Measurements from ENCODE around the gene NRTN.
"Not testable (repeated sequence)": the region's sequence is repeated elsewhere in the genome, so short reads cannot be mapped to it uniquely, and the experiment has no call there.

Gene NRTN

DNA sequence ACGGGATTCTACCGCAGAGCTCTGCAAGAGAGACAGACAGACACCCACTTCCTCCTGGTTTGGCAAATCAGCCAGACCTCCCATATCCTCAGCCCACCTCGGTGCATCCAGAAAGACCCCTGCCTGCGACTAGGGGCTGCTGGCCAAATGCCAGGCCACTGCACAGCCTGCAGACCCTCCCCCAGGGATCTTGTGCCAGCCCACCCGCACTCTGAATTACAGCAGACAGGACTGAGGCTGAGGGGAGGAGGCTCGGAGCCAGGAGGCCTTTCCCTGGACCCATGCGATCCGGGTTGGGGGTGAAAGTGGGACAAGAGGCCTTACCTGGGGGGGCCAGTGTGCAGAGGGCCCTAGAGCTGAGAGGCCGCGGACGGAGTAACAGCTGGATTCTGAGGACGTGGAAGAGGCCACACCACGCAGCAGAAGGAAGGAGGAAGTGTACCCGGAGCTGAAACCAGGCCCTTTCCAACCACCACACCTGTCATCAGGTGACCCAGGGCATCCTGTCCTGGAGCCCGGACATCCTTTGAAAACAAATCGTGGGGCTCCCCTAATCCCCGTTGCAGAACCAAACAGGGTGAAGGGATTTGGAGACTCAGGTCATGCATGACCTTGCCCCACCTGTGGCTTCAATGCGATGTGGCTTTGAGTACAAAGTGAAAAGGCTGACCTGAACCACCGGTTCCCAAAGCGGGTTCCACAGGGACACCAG, 33.6 kb downstream of the NRTN start:
- no peak for DNase-seq (ENCODE audit: low read depth)

- no peak for DNase-seq (ENCODE audit: low read depth)
Observed at GRCh38 chr19:5839065-5840017, 34.5 kb downstream of the NRTN start, which contains the start of gene FUT6. FUT6 (minus strand) TSS chr19:5839702; CDS start chr19:5832567, 7,135 bp downstream.

DNA sequence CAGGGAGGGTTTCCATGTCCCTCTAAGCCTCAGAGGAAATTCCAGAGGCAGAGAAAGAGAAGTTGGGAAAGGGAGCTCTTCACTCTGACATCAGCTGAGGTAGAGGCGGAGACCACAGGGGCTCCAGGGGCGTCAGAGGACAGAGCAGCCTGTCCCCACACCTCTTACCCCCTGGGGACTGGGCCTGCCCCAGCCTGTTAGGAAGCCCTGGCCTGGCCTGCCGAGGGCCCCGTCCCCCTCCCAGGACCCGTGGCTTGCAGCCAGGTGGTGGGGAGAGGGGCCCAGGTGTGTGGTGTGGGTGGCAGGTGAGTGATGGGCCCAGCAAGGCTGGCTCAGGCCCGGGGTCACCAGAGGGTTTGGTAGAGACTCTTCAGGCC, 36.9 kb downstream of the NRTN start:
- DNase-seq (ENCODE audit: low read depth) = not testable (repeated sequence)

GRCh38 chr19:5843295-5843927, 38.5 kb downstream of the NRTN start:
- DNase-seq (ENCODE audit: low read depth) = no peak

DNA sequence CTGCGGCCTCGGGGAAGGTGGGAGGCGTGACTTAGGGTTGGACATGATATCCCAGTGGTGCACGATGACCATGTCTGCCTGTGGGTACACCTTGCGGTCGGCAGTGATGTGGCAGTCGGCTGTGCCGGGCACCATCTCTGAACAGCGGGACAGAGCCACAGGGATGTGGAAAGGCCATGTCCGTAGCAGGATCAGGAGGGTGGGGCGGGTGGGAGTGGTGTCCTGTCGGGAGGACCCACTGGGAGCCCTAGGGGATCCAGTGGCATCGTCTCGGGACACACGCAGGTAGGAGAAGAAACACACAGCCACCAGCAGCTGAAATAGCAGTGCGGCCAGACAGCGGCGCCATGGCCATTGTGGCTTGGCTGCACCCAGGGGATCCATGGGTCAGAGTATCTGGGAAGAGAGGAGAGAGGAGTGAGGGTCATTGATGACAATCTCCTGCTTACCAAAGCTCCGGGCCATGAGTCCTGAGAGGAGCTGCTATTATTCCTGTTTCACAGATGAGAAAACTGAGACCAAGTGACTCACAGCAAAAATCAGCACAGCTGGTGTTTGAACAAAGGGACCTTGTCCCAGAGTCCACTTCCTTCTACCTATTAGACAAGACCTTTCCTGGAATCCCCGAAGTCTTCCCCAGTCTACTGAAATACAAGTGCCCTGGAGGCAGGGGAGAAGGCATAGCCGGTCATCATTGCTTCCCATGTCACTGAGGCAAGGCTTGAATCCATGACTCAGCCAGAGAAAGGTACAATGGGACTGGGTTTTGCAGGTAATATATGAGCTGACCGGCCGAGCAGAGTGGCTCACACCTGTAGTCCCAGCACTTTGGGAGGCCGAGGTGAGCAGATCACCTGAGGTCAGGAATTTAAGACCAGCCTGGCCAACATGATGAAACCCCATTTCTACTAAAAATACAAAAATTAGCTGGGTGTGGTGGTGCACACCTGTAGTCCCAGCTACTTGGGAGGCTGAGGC, 39.9 kb downstream of the NRTN start:
- DNase-seq (ENCODE audit: low read depth) = no peak

DNA sequence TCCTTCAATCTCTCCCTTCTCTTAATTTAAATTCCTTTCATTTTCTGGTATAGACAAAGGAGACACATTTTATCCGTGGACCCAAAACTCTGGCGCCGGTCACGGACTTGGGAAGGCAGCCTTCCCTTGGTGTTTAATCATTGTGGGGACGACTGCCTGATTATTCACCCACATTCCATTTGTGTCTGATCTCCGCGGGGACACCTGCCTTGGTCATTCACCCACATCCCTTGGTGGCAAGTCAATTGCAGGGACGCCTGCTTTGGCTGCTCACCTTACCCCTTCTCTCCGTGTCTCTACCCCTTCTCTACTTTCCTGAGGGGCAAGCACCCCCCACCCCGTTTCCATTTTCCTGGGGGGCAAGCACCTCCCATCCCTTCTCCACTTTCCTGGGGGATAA, 43.0 kb downstream of the NRTN start:
- not testable (repeated sequence) for DNase-seq (ENCODE audit: low read depth)

DNA sequence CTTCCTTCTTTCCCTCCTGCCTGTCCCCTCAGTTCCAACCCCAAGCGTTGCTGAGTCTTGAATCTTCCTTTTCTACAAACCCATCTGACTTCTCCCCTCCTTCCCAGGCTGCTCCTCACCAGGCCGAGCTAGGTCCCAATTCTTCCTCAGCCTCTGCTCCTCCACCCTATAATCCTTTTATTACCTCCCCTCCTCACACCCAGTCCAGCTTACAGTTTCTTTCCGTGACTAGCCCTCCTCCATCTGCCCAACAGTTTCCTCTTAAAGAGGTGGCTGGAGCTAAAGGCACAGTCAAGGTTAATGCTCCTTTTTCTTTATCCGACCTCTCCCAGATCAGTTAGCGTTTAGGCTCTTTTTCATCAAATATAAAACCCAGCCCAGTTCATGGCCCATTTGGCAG, 43.8 kb downstream of the NRTN start:
- not testable (repeated sequence) for DNase-seq (ENCODE audit: low read depth)

DNA sequence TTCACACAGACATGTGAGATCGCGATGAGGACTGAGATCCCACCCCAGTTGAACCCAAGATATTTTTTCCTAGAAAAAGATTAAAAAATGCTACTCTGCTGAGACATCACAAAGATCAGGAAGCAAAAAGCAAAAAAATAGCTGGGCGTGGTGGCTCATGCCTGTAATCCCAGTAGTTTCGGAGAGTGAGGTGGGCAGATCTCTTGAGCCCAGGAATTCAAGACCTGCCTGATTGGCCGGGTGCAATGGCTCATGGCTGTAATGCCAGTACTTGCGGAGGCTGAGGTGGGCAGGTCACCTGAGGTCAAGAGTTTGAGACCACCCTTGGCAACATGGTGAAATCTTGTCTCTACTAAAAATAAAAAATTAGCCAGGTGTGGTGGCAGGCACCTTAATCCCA, 45.3 kb downstream of the NRTN start:
- DNase-seq (ENCODE audit: low read depth) = no peak

DNA sequence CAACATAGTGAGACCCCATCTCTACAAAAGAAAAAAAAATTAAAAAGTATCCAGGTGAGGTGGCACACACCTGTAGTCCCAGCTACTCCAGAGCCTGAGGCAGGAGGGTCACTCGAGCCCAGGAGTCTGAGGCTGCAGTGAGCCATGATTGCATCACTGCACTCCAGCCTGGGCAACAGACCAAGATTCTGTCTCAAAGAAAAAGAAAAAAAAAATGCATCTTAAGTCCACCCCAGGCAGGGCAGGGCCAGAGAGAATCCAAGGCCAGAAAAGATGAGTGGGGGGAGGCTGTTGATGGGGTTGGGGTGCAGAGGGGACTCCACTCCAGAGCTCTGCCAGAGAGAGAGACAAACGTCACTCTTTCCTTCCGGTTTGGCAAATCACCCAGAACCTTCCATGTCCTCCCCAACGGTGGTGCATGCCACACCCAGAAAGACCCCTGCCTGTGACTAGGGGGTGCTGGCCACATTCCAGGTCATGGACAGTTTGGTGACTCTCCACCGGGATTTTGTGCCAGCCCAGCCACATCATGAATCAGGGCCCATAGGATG, 46.0 kb downstream of the NRTN start:
- DNase-seq (ENCODE audit: low read depth) = no peak

GRCh38 chr19:5851302-5851701, 46.4 kb downstream of the NRTN start, which contains the start of gene FUT3:
FUT3 (minus strand) TSS chr19:5851449.
- DNase-seq (ENCODE audit: low read depth) = no peak

- not testable (repeated sequence) for DNase-seq (ENCODE audit: low read depth)
Observed at GRCh38 chr19:5854121-5854520, 49.3 kb downstream of the NRTN start.

DNA sequence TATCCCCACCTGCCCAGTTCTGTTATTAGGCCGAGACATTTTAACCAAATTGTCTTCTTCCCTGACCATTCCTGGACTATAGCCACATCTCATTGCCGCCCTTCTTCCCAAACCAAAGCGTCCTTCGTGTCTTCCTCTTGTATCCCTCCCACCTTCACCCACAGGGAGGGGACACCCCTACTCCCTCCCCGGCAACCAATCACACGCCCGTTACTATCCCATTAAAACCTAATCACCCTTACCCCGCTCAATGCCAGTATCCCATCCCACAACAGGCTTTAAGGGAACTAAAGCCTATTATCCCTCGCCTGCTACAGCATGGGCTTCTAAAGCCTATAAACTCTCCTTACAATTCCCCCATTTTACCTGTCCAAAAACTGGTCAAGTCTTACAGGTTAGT, 50.3 kb downstream of the NRTN start:
- not testable (repeated sequence) for DNase-seq (ENCODE audit: low read depth)

GRCh38 chr19:5857203-5858081, 52.6 kb downstream of the NRTN start:
- no peak for DNase-seq (ENCODE audit: low read depth)

GRCh38 chr19:5863030-5863665, 58.3 kb downstream of the NRTN start:
- no peak for DNase-seq (ENCODE audit: low read depth)

DNA sequence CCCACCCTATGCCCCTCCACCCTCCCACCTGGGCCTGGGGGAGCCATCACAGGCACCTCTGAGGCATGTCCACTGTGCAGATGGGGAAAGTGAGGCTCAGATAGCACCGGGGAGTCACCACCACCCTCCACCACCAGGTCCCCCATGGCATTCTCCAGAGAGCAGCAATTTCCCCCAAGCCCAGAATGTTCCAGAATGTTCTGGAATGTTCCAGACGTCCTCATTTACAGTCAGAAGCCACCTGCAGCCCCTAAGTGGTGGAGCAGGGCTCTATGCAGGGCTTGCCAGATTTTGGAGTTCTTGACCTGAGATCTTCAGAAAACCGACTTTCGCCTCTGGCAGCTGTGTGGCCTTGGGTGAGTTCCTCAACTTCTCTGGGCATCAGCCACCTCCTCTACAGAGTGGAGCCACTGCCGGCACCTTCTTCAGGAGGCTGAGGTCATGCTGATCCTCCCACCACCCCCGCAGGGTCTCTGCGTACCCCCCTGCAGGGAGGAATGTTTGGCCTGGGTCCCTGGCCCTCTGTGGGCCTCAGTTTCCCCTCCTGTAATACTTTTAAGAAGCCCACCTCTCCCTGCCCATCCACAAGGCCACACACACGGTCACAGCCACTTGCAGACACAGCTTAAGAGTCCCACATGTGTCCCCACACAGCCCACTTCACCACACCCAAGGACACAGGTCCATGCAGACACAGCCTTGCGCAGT, 59.3 kb downstream of the NRTN start:
- no peak for DNase-seq (ENCODE audit: low read depth)

DNA sequence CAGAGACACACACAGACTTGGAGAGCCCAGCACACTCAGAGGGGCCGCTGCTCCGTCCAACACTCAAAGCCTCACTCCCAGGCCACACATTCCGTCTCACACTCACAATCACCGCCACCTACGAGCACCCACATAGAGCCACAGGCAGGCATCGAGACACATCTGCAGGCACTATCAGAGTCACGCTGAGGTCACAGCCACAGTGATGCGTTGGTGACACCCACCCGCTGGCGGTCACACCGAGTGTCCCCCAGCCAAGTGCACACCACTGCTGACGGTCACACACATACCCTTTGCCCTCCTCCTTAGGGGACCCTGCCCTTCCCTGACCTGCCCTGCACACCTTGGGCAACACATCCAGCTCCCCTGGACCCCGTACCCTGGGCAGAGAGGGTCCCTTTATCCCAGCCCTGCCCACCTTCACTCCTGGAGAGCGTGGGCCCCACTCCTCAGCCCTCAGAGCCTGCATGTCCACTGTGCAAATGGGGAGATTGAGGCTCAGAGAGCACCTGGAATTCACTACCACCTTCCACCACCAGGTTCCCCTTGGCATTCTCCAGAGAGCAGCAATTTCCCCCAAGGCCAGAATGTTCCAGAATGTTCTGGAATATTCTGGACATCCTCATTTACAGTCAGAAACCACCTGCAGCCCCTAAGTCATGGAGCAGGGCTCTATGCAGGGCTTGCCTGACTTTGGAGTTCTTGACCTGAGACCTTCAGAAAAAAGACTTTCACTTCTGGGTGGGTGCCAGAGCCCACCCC, 60.0 kb downstream of the NRTN start:
- no peak for DNase-seq (ENCODE audit: low read depth)

- DNase-seq (ENCODE audit: low read depth) = no peak
Observed at GRCh38 chr19:5865772-5866171, 60.9 kb downstream of the NRTN start.

All from activated gamma-delta T cell treated with anti-CD3 and anti-CD28 coated beads, Interleukin-2, amount 50 U/mL, for 16 hours (primary cell).